GM19452 (cell line): ENCODE results near the gene FANCI.

Experiments
- ATAC-seq: cut with Tn5 transposase; IDR thresholded peaks from one replicate; pipeline ENCODE4 v1.9.1; 2021; ENCODE audit not compliant: unreplicated experiment

FANCI gene

DNA sequence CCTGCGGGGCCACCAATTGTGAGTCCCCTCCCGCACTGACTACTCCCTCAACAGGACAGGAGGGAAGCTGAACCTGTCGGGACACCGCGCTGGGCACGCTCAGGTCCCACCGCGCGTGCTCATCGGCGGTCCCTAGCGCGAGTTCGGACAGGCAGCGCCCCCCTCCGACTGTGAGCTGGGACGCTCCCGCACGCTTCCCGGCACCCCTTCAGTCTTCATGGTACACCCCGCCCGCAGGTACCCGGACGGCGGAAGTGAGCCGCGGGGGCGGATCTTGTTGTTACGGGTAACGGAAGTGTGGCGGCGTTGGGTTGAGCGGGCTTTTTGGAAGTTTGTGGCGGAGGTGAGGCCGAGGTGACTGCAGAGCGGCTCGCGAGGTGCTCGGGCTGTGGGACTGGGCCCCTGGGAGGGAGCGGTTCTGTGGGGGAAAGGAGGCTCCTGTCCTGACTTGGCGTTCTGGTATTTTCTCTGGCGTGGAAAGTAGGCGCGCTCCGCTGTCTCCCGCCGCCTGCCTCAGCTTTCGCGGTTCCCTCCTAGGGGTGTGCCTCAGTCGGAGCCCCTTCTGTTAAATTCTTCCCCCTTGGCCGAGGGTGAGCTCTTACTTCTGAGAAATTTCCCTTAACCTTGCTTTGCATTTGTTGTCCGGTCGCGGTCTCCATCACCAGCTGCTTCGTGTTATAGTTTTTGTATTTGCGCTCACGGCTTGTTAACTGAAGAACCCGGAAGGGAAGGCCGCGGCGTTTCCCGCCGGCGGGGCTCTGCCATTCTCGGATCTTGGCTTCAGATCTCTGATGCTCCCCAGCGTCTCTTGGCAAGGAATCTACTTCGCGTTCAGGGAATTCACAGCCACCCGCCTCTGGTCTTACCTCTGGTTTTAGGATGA lies at the start of gene FANCI:
TSS of gene FANCI (plus strand) at position 289 of the 883 bp plus-strand sequence. CDS start 3,669 bp downstream, outside the sequence.
- ATAC-seq: peak; percentile 95

DNA sequence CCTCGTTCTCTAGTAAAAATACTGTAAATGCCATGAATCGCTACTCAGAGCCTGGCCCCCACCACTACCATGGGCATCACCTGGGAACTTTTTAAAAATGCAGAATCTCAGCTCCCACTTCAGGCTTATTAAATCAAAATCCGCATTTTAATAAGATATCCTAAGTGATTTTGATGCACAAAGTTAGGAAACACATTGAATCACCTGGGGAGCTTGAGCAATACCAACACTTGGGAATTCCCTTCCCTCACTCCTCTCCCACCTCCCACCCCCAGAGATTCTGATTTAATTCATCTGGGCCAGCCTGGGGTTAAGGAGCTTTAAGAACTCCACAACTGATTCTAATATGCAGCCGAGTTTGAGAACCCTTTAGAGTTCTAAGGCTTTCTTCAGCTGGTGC lies 49.2 kb upstream of the FANCI start:
- ATAC-seq: no peak

DNA sequence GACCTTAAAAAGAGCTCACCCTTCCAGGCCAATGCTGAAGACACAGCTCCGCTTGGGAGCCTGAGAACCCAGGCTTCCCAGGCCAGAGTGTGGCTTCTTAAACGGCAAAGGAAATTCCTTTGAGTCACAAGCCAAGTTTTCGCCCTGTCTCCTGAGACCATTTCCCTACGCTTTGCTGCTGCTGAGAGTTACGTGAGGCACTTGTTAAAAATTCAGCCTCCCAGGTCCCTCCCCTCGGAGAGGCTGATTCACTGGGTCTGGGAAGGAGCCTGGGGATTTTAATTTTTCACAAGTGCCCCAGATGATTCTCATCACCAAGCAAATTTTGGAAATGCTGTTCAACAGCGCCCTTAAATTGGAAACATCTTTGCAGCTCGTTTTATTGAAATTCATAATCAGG lies 47.9 kb upstream of the FANCI start:
- no peak for ATAC-seq

DNA sequence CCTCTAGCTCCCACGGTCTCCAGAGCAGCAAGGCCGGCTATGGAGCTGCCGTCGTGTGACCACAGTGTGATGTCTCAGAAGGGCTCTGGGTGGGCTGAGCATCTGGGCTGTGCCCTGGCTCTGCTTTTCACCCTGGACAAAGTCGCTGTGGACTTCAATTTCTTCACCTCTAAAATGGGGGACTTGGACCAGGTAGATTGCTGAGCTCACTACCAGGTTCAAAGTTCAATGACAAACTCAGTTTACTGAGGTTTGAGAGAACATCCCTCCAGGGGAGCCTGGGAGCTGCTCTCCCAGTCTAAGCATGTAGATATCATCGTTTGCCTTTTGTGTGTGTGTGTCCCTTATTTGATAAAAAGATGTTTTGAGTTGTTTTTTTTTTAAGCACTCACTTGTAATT lies 47.5 kb upstream of the FANCI start:
- ATAC-seq: no peak

DNA sequence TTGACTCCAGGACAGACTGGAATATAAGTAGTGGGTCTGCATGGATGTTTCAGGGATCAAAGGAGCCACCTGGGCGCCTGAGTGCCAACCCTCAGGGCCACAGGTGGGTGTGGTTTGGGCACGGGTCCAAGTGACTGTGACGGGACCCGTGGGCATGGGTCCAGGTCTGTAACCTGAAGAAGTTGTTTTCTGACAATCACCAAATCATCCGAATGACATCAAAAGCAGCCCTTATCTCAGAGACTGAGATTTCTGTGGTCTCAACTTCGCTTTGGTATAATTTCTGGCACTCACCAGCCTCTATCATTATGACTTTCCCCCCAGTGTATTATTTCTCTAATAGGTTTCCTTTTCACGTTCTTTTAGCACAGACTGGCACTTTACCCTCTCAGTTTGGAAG lies 46.8 kb upstream of the FANCI start:
- no peak for ATAC-seq

DNA sequence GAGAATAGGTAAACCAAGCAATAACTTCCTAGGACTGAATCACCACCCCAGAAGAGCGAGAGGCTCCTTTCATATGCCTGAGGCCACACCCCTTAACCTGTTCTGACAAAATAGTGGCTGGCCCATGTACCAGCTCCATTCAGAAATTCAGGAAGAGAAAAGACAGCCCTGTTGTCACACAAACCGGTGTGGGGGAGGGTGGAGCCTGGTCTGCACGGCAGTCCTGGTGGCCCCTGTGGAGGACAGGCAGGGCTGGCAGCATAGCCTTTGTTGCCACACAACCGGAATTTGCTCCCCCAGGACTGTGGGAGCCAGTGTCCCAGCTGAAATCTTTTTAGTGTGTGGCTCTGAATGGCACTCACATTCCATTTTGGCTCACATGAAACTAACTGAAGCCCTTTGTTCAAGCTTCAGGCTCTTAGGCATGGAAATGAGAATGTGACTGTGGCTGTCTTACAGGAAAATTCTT lies 46.2 kb upstream of the FANCI start:
- no peak for ATAC-seq

DNA sequence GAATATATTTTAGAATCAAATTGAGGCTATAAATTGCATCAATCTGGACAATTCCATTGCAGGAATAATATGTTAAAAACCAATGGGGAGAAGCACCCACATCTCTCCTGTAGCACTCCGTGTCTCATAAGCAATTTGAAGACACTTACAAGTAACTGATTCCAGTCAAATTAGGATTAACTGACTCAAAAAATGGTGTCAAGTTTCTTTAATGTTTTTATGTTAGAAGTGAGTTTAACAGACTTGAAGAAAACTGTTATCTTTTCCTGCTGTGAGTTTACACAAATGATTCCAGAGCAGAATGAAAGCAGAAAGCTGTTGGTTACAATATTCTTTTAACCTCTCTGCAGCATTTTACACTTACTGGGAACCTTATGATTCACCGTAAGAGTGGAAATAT lies 45.6 kb upstream of the FANCI start:
- no peak for ATAC-seq

DNA sequence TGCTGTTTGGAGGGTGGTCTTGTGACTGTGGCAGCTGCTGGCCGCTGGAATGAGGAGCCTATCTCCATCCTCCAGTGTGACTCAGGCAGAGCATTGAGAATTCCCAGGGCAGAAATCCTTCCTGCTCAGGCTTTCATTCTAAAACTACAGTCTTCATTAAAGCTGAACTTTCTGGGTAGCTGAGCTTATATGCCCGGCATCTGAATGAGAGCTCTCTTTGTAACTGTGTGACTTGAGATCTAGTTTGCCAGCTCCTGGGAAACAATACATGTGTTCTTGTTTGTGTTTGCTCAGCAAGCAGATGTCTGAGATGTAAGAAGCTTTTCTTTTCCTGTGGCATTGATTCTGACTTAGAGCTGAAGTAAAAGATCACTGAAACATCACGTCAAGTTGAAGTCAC lies 44.8 kb upstream of the FANCI start:
- ATAC-seq: no peak

DNA sequence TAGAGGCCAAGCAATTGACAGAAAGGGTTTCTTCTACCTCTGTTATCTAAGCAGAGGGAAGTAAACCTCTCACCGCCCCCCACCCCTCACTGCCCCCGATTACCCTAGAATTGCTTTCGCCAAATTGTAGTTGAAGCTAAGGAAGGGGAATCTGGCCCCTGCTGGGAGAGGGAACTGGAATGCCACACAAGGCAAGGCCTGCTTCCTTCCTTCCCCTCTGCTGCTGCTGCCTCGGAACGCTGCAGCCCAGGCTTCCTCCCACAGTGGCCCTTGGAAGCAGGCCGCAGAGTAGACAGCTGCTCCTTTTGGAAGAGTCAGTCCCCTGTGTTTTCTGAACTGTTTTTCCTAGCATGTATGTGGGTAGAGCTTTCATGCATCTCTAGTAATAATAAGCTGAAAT lies 44.0 kb upstream of the FANCI start:
- no peak for ATAC-seq

DNA sequence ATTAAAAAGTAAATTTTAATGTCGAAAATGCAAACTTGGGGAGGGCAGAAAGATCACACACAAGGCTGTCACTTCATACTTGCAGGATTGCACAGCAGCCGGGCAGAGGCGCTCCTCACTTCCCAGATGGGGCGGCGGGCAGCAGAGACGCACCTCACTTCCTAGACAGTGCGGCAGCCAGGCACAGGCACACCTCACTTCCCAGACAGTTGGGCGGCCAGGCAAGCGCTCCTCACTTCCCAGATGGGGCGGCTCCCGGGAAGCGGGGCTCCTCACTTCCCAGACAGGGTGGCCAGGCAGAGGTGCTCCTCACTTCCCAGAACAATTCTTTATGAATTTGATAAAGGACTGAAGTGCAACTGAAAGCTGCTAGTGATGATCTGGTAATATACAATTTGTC lies 43.6 kb upstream of the FANCI start:
- ATAC-seq: no peak

DNA sequence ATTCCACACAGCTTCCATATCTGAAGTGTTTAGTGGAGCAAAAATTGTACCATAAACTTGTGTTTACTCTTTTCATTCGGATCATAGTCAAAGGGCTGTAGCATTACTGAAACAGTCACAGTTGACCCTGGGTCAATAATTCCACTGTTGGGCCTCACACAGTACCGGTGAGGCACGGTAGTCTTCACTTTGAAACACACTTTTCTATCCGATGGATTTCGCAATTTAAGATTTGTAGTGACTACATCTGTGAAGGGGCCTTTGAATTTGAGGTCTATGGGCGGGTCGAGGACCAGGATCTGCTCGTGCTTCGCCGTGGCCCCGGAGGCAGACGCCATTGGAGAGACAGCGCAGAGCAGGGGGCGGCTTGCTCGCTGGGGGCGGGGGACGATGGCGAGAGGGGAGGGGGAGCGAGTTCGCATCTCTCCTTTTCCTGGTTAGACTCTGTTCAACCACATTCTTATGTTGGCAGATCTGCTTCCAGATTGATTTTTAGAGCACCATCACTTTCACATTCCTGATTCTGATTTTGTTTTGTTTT lies 42.2 kb upstream of the FANCI start:
- no peak for ATAC-seq

DNA sequence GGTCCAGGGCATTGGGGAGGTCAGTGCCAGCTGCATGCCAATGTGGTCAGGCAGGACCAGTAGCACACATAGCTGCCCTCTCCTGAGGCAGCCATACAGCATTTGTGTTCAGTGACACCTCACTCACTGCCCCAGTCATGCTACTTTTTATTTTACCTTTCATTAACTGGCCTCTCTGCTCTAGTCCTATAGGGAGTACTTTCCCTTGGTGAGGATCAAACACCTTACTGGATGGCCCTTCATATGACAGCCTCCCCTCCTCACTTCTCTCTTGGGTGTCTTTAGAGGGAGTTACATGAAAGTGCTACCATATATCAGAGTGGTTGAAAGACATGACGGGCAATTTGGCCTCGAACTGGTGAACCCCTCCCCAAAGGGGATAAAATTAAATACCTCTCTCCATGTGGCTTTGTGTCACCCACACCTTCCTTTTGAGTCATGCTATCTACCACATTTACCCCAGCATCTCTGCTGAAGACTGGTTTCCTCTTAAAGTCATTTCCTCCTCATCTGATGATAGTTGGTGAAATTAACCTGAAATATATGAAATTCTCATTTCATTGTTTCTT lies 40.0 kb upstream of the FANCI start:
- no peak for ATAC-seq

DNA sequence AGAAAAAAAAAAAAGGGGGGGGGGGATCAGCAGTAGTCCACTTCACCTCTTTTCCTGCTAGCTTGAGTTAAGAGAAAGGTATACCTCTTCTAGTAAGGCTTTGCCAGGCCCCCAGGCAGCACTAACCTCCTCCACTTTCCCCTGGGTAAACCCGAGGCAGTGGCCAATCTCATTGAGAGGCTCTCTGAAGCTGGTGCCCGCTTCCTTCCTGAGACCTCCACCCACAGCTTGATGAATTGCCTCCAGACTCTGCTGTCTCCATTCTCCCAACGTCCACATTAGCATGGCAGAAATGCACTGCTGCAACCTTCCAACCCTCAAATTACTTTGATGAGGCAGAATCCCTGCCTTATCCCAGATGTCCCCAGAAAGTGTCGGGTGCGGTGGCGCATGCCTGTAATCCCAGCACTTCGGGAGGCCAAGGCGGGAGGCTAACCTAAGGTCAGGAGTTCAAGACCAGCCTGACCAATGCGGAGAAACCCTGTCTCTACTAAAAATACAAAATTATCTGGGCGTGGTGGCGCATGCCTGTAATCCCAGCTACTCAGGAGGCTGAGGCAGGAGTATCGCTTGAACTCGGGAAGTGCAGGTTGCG lies 37.7 kb upstream of the FANCI start:
- ATAC-seq: no peak

DNA sequence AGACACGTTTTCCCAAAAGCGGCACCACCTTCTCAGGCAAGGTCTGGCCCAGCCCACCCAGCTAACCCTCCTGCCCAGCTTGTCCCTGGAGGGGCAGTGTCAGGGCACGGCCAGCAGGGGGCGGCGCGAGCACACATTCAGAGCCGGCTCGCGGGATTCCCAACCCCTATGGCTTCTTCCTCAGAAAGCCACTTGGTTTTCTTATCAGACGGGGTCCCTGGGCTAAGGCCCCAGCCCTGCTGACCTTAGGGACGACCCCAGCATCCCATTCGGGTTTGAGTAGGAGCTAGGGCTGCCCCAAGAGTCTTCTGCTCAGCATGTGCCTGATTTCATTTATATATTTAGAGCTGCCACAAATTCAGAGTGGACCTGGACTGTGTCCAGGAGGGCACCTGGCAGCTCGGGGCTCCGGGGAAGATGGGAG lies 36.9 kb upstream of the FANCI start:
- peak; percentile 76 for ATAC-seq

DNA sequence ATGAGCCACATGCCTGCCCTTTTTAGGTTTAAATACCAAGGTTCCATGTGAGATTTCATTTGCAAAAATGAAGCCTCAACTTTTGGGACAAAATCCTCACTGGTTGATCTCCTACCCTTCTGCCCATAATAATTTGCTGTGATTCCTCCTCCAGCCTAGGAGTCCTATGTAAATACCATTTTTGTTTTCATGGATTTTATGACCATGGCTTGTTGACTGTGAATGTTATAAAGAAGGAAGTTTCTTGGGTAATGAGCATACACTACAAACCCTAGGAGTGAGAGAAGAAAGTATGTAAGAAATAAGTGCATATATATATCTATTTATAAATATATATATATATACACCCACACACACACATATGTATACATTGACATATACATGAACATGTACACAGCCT lies 35.5 kb upstream of the FANCI start:
- no peak for ATAC-seq

DNA sequence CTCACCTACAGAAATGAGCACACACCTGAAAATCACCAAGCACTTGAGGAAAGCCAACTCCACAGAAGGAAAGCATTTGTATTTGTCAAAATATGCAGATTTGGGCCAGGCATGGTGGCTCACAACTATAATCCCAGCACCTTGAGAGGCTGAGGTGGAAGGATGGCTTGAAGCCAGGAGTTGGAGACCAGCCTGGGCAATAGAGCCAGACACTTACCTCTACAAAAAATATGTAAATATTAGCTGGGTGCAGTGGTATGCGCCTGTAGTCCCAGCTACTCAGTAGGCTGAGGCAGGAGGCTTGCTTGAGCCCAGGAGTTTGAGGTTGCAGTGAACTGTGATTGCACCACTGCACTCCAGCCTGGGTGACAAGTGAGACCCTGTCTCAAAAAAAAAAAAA lies 34.7 kb upstream of the FANCI start:
- ATAC-seq: no peak

DNA sequence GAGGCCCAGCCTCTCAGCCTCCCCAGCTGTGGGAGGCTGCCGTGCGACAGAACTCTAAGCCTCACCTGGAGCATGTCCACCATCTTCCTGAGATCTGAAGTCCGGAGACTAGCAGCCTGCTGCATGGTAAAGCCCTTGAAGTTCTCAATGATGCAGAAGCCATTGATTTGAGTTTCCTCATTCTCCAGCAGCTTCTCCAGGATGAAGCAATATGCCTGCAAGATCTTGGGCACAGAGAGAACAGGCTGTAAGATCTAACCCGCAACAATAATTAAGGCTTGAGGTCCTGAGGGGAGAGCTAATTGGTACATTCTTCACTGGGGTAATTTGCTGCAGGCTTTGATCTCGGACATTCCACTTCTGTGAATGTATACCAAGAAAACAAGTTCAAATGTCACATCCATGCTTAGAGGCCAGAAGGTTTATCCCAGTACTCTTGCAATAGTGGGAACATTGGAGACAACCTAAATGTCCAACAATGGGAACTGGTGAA lies 32.1 kb upstream of the FANCI start:
- ATAC-seq: no peak

DNA sequence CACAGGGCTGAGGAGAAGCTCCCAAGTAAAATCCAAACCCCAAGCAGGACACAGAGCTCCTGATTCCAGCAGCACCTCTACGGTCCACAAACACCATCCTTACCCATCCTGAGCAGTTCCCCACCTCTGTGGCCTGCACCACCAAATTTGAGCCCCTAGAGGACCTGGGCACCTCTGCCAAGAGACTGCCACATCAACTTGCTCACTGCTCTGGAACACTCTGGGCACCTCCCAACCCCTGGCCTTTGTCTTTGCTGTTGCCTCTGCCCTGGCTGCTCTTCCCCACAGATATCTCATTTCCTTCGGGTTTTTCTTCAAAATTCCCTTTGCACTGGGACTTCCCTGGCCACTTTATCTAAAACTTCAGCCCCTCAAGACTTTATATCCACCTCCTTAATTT lies 28.2 kb upstream of the FANCI start:
- ATAC-seq: no peak

DNA sequence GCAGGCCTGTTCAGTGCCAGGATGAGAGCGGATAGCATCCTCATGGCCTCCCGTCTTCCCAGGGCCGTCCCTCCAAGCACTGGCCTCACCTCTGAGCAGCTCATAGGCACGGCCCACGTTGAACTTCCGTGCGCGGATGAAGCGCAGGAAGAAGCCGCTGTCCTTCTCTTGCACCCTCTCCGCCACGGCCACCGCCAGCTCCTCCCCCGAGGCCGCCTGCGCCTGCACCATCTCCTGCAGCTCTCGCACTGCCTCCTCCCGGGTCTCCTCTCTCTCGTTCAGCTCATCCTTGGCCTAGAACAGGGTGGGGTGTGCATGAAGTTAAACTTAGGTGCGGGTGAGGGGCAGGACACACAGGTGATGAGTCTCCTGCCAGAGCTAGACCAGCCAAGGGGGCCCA lies 26.7 kb upstream of the FANCI start:
- no peak for ATAC-seq

DNA sequence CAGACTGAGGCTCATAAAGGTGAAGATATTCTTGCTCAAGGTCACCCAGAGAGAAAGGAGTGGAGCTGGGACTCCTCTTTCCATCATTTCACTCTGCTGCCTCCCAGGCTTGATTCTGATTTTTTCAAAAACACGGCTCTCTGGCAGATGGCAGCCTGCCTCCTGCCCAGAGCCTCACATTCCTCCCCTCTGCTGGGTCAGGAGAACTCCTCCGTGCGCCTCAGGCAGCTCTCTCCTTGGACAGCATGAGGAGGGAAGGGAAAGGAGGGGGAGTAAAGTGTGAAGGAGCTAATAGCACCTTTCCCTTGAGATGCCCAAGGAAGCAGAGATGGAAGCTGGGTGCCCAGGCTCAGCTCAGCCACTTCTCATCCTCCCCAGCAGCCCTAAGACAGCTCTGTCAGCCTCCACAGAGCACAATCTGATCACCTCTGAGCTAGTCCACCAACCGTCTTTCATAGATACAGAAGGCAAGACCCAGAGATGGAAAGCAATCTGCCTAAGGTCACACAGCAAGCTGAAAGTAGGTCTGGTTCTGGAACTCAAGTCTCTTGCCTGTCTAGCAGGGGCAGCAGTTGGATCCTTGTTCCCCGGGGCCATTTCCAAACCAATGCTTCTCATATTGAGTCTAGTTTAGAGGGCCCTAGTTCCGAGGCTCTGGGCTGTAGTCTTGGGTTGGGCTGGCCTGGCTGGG lies 25.9 kb upstream of the FANCI start:
- ATAC-seq: no peak

DNA sequence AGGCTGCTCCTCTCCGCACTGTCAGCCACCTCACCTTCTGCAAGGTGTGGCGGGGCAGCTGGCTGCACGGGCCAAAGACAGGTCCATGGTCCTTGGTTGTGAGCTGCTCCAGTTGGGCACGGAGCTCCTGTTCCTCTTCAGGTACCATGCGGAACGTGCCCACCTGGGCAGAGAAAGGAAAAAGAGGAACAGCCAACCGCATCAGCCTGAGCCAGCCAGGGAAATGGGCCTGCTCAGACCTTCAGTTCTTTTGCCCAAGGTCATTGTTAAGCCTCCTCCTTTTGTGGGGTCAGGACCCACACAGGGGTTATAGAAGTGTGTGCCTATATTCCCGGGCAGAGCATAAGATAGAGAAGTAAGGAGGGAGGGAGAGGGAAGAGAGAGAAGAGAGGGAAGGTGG lies 25.2 kb upstream of the FANCI start:
- no peak for ATAC-seq
